ENCODE data around the gene FKBP1A. TPM values are rescaled to one million over a fixed set of nuclear protein-coding genes. Genes with fewer than 3 reads are reported as not detected.
"Not testable (repeated sequence)": the region's sequence is repeated elsewhere in the genome, so short reads cannot be mapped to it uniquely, and the experiment has no call there.

Gene FKBP1A
- total and polyA plus RNA-seq, 2 donors from 2014 or later, result 220 to 260 TPM

- no peak overlapping the region for H3K27ac ChIP-seq (ENCODE audit: low read depth in 2 of 2, low read length in 2 of 2)
- no peaks in the 10 kb centered on the region for H3K9me3 ChIP-seq (ENCODE audit: control insufficient read depth in 2 of 3, insufficient read depth in 1 of 3, low read length in 3 of 3)
- H3K27me3 ChIP-seq (ENCODE audit: control insufficient read depth, insufficient read depth, low read length), result no peaks in the 10 kb centered on the region
- DNase-seq (no peak), FAIRE-seq (no peak)
- intact Hi-C loops (cut with DNase I), result no loop called here
- H3K36me3 ChIP-seq (ENCODE audit: control insufficient read depth in 2 of 3, insufficient read depth in 3 of 3, low read length in 3 of 3), result no peaks in the 10 kb centered on the region
- H3K9ac ChIP-seq (ENCODE audit: low read length in 3 of 3), result no peak overlapping the region
- TF ChIP-seq, protein P1, sequence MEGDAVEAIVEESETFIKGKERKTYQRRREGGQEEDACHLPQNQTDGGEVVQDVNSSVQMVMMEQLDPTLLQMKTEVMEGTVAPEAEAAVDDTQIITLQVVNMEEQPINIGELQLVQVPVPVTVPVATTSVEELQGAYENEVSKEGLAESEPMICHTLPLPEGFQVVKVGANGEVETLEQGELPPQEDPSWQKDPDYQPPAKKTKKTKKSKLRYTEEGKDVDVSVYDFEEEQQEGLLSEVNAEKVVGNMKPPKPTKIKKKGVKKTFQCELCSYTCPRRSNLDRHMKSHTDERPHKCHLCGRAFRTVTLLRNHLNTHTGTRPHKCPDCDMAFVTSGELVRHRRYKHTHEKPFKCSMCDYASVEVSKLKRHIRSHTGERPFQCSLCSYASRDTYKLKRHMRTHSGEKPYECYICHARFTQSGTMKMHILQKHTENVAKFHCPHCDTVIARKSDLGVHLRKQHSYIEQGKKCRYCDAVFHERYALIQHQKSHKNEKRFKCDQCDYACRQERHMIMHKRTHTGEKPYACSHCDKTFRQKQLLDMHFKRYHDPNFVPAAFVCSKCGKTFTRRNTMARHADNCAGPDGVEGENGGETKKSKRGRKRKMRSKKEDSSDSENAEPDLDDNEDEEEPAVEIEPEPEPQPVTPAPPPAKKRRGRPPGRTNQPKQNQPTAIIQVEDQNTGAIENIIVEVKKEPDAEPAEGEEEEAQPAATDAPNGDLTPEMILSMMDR (IDR thresholded peaks at IDR 0.05; ENCODE audit: borderline replicate concordance, extremely low read depth, insufficient read depth), result no peak
- no peaks in the 10 kb centered on the region for H3K4me1 ChIP-seq (ENCODE audit: control insufficient read depth in 2 of 3, insufficient read depth in 2 of 3, low read depth in 1 of 3, low read length in 3 of 3)
- no peak overlapping the region for H3K4me3 ChIP-seq (ENCODE audit: low read length in 3 of 3)
Observed at GRCh38 chr20:1403624-1404023, 10.8 kb upstream of the FKBP1A start.

DNA sequence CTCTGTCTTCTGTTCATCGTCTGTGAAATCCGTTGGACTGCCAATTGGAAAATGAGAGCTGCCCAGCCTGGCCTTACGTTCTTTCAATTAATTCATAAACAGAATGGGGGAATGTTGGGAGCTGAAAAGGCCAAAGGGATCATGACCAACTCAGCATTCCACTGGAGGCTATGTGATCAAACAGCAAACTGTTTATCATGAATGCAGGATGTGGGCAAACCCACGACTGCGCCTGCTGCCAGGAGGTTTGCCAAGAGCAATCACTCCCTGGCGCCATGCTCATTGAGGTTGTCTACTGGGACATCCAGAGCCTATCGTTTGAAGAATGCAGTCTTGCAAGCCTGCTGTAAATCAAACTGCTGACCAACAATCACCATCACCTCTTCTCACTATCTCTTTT is 9.3 kb upstream of the FKBP1A start:
- Histone ChIP-seq H3K4me1 (ENCODE audit: control insufficient read depth in 2 of 3, insufficient read depth in 2 of 3, low read depth in 1 of 3, low read length in 3 of 3) (no peaks in the 10 kb centered on the region), H3K27ac (ENCODE audit: low read depth in 2 of 2, low read length in 2 of 2) (no peak overlapping the region), H3K9ac (ENCODE audit: low read length in 3 of 3) (no peak overlapping the region), H3K9me3 (ENCODE audit: control insufficient read depth in 2 of 3, insufficient read depth in 1 of 3, low read length in 3 of 3) (no peaks in the 10 kb centered on the region), H3K27me3 (ENCODE audit: control insufficient read depth, insufficient read depth, low read length) (peaks cover under 1% of the 10 kb centered on the region), H3K36me3 (ENCODE audit: control insufficient read depth in 2 of 3, insufficient read depth in 3 of 3, low read length in 3 of 3) (no peaks in the 10 kb centered on the region), H3K4me3 (ENCODE audit: low read length in 3 of 3) (no peak overlapping the region)
- TF ChIP-seq, protein P1 (IDR thresholded peaks at IDR 0.05; ENCODE audit: borderline replicate concordance, extremely low read depth, insufficient read depth), result no peak
- DNase-seq (no peak), FAIRE-seq (no peak)
- intact Hi-C loops (cut with DNase I), result no loop called here

DNA sequence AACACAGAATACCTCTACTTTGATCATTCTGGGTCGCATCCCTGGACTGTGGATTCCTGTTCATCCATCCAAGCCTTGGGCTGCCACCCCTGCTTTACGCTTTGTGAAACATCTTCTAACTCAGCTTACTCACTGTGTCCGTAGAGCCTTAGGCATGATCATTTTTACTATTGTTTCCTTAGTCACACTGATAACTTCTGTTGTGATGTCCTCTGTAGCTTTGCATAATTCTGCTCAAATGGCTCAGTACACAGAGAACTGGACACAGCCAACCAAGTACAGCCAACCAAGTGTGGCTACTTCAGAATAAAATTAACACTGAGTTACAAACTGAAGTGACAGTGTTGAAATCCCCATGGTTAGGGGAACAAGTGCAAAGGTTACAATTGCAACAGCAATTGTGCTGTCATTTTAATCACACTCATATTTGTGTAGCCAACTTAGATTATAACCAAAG is 8.6 kb upstream of the FKBP1A start:
- Histone ChIP-seq H3K9me3 (ENCODE audit: control insufficient read depth in 2 of 3, insufficient read depth in 1 of 3, low read length in 3 of 3) (no peaks in the 10 kb centered on the region), H3K4me1 (ENCODE audit: control insufficient read depth in 2 of 3, insufficient read depth in 2 of 3, low read depth in 1 of 3, low read length in 3 of 3) (no peaks in the 10 kb centered on the region), H3K27me3 (ENCODE audit: control insufficient read depth, insufficient read depth, low read length) (peaks cover 2% of the 10 kb centered on the region), H3K27ac (ENCODE audit: low read depth in 2 of 2, low read length in 2 of 2) (no peak overlapping the region), H3K4me3 (ENCODE audit: low read length in 3 of 3) (no peak overlapping the region), H3K36me3 (ENCODE audit: control insufficient read depth in 2 of 3, insufficient read depth in 3 of 3, low read length in 3 of 3) (no peaks in the 10 kb centered on the region), H3K9ac (ENCODE audit: low read length in 3 of 3) (no peak overlapping the region)
- intact Hi-C loops (cut with DNase I), result no loop called here
- TF ChIP-seq, protein P1 (IDR thresholded peaks at IDR 0.05; ENCODE audit: borderline replicate concordance, extremely low read depth, insufficient read depth), result no peak
- DNase-seq, result peak in 2 of 5 donors; percentile 32 to 52
- no peak for FAIRE-seq

- H3K27me3 ChIP-seq (ENCODE audit: control insufficient read depth, insufficient read depth, low read length); H3K4me1 ChIP-seq (ENCODE audit: control insufficient read depth in 2 of 3, insufficient read depth in 2 of 3, low read depth in 1 of 3, low read length in 3 of 3); H3K9ac ChIP-seq (ENCODE audit: low read length in 3 of 3); H3K9me3 ChIP-seq (ENCODE audit: control insufficient read depth in 2 of 3, insufficient read depth in 1 of 3, low read length in 3 of 3); H3K27ac ChIP-seq (ENCODE audit: low read depth in 2 of 2, low read length in 2 of 2); intact Hi-C loops (cut with DNase I); H3K4me3 ChIP-seq (ENCODE audit: low read length in 3 of 3); H3K36me3 ChIP-seq (ENCODE audit: control insufficient read depth in 2 of 3, insufficient read depth in 3 of 3, low read length in 3 of 3); FAIRE-seq: not testable (repeated sequence)
- peak in 3 of 5 donors; percentile 46 to 81 (median 78) for DNase-seq
Observed at GRCh38 chr20:1399678-1400366, 7.0 kb upstream of the FKBP1A start.

GRCh38 chr20:1398185-1398584 is 5.3 kb upstream of the FKBP1A start:
- H3K9ac ChIP-seq (ENCODE audit: low read length in 3 of 3); H3K4me1 ChIP-seq (ENCODE audit: control insufficient read depth in 2 of 3, insufficient read depth in 2 of 3, low read depth in 1 of 3, low read length in 3 of 3); H3K36me3 ChIP-seq (ENCODE audit: control insufficient read depth in 2 of 3, insufficient read depth in 3 of 3, low read length in 3 of 3); intact Hi-C loops (cut with DNase I); H3K9me3 ChIP-seq (ENCODE audit: control insufficient read depth in 2 of 3, insufficient read depth in 1 of 3, low read length in 3 of 3); H3K4me3 ChIP-seq (ENCODE audit: low read length in 3 of 3); FAIRE-seq; H3K27me3 ChIP-seq (ENCODE audit: control insufficient read depth, insufficient read depth, low read length); H3K27ac ChIP-seq (ENCODE audit: low read depth in 2 of 2, low read length in 2 of 2): not testable (repeated sequence)
- DNase-seq, result peak in 3 of 5 donors; percentile 50 to 75 (median 69)

Measured in kidney (tissue), 14 donors.